Measurements from ENCODE around the gene ATL2.
"Not testable (repeated sequence)": the region's sequence is repeated elsewhere in the genome, so short reads cannot be mapped to it uniquely, and the experiment has no call there.

ATL2 gene

GRCh38 chr2:38387887-38388286 lies 10.8 kb upstream of the ATL2 start:
- no peak for DNase-seq (ENCODE audit: low read depth)
- H3K4me3 ChIP-seq (ENCODE audit: low read depth, low read length): no peak overlapping the region
- TF ChIP-seq, protein P1, sequence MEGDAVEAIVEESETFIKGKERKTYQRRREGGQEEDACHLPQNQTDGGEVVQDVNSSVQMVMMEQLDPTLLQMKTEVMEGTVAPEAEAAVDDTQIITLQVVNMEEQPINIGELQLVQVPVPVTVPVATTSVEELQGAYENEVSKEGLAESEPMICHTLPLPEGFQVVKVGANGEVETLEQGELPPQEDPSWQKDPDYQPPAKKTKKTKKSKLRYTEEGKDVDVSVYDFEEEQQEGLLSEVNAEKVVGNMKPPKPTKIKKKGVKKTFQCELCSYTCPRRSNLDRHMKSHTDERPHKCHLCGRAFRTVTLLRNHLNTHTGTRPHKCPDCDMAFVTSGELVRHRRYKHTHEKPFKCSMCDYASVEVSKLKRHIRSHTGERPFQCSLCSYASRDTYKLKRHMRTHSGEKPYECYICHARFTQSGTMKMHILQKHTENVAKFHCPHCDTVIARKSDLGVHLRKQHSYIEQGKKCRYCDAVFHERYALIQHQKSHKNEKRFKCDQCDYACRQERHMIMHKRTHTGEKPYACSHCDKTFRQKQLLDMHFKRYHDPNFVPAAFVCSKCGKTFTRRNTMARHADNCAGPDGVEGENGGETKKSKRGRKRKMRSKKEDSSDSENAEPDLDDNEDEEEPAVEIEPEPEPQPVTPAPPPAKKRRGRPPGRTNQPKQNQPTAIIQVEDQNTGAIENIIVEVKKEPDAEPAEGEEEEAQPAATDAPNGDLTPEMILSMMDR (conservative IDR thresholded peaks at IDR 0.05; ENCODE audit: low read depth, low read length): no peak

DNA sequence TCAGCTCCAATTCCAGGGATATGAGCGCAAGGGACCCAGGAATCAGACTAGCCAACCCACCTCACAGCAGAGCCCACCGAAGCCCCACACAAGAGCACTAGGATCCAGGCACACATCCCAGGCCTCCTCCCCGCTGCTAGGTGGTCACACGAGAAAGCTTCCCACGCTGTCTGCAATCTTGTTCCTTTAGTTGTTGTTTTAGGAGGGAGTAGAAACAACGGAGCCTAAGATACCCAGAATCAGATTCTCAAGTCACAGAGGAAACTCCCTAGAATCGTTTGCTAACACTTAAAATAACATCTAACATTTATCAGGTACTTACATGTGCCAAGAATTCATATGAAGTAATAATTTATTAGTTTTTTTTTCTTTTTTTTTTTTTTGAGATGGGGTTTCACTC lies 9.7 kb upstream of the ATL2 start:
- TF ChIP-seq, protein P1 (conservative IDR thresholded peaks at IDR 0.05; ENCODE audit: low read depth, low read length): no peak
- no peak overlapping the region for H3K4me3 ChIP-seq (ENCODE audit: low read depth, low read length)
- peak; percentile 31 for DNase-seq (ENCODE audit: low read depth)

DNA sequence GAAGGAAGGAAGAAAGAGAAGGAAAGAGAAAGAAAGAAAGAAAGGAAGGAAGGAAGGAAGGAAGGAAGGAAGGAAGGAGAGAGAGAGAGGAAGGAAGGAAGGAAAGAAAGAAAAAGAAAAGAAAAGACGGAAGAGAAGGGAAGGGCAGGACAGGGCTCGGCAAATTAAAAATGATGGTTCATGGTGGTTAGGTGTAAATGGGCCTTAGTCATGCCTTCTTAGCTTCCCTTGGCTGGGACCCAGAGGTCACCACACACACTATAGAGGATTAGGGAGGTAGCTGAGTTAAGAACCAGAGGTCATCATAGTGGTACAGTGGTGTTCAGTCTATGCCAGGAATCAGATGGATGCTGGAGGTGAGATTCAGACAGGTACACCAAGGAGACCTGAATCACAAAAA lies 9.3 kb upstream of the ATL2 start:
- no peak for DNase-seq (ENCODE audit: low read depth)
- no peak overlapping the region for H3K4me3 ChIP-seq (ENCODE audit: low read depth, low read length)
- TF ChIP-seq, protein P1 (conservative IDR thresholded peaks at IDR 0.05; ENCODE audit: low read depth, low read length): no peak

- H3K4me3 ChIP-seq (ENCODE audit: low read depth, low read length): no peak overlapping the region
- peak; percentile 30 for DNase-seq (ENCODE audit: low read depth)
- TF ChIP-seq, protein P1 (conservative IDR thresholded peaks at IDR 0.05; ENCODE audit: low read depth, low read length): no peak
These were observed 7.3 kb upstream of the ATL2 start for GRCh38 chr2:38384338-38384737.

DNA sequence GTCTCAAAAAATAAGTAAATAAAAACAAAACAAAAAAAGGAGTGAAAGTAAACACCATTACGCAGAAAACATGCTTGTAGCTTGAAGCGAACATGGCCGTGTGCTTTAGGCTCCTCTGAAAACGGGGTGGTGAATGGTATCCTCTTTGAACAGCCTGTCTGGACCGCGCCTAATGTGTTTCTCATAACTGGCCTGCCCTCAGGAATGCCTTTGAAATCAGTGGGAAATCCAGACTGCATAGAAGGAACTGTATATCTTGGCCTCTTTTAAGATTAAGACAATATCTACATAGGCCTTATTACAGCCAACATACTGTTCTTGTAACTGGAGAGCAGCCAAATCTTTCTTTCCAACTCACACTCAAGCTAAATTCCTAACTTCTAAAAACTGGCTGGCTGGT lies 6.7 kb upstream of the ATL2 start:
- H3K4me3 ChIP-seq (ENCODE audit: low read depth, low read length): not testable (repeated sequence)
- peak; percentile 73 for DNase-seq (ENCODE audit: low read depth)

DNA sequence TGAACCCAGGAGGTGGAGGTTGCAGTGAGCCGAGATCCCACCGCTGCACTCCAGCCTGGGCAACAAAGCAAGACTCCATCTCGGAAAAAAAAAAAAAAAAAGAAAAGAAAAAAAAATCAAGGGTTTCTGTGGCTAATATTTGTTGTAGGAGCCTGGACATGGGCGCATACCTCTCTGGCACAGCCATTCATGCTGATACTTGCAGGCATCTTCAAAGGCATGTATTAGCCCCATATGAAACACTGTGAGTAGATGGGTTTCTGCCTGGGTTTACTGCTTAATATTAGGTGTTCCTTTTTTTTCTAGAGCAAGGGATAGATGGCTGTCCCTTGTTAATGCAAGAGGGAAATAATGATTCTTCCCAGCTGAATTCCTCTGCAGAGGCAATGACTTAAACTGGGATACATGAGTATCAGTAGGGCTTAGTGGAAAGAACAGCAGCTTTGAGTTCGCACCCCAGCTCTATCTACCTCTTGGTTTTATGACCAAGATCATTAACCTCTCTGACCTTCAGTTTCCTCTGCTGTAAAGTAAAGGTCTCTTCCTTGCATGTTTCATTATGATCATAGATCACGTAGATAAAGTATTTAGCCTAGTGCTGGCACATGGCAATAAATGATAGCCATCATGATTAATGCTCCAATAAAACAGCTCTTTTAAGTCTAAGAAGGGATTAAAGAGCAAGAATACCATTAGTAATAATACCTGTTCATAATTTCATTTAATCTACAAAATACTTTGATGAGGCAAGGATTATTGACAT lies 4.5 kb upstream of the ATL2 start:
- no peak for DNase-seq (ENCODE audit: low read depth)
- TF ChIP-seq, protein P1 (conservative IDR thresholded peaks at IDR 0.05; ENCODE audit: low read depth, low read length): no peak
- H3K4me3 ChIP-seq (ENCODE audit: low read depth, low read length): no peak overlapping the region

GRCh38 chr2:38380397-38381130 lies 3.5 kb upstream of the ATL2 start:
- DNase-seq (ENCODE audit: low read depth): peak; percentile 11
- TF ChIP-seq, protein P1 (conservative IDR thresholded peaks at IDR 0.05; ENCODE audit: low read depth, low read length): no peak
- no peak overlapping the region for H3K4me3 ChIP-seq (ENCODE audit: low read depth, low read length)

Measured in choroid plexus epithelial cell (primary cell).